Measurements from ENCODE around the gene DDX4.

GRCh38 chr5:55732585-55732984, 5.3 kb upstream of the DDX4 start:
- TF ChIP-seq, protein P1, sequence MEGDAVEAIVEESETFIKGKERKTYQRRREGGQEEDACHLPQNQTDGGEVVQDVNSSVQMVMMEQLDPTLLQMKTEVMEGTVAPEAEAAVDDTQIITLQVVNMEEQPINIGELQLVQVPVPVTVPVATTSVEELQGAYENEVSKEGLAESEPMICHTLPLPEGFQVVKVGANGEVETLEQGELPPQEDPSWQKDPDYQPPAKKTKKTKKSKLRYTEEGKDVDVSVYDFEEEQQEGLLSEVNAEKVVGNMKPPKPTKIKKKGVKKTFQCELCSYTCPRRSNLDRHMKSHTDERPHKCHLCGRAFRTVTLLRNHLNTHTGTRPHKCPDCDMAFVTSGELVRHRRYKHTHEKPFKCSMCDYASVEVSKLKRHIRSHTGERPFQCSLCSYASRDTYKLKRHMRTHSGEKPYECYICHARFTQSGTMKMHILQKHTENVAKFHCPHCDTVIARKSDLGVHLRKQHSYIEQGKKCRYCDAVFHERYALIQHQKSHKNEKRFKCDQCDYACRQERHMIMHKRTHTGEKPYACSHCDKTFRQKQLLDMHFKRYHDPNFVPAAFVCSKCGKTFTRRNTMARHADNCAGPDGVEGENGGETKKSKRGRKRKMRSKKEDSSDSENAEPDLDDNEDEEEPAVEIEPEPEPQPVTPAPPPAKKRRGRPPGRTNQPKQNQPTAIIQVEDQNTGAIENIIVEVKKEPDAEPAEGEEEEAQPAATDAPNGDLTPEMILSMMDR (conservative IDR thresholded peaks at IDR 0.05; ENCODE audit: low read depth, low read length) = no peak
- no peak for TF ChIP-seq EZH2phosphoT487 (IDR thresholded peaks at IDR 0.05; ENCODE audit: borderline replicate concordance, low read length)
- no peak for TF ChIP-seq EZH2 (IDR thresholded peaks at IDR 0.05; ENCODE audit: low read length, unreplicated experiment)

All from PC-3 (cell line).